ENCODE results near the gene C12orf50. TPM values are rescaled to one million over a fixed set of nuclear protein-coding genes. Genes with fewer than 3 reads are reported as not detected.

C12orf50 gene
- total RNA-seq, 2 donors from 2014 or later = not detected

GRCh38 chr12:87952850-87953249, 76.4 kb downstream of the C12orf50 start:
- ATAC-seq (ENCODE audit: insufficient number of reproducible peaks, low FRiP score, low read depth) = no peak
- H3K27me3 ChIP-seq (replicated peaks; ENCODE audit: insufficient read depth) = no peaks in the 10 kb centered on the region
- no peak for DNase-seq (ENCODE audit: low spot score)
- TF ChIP-seq CTCF (IDR thresholded peaks at IDR 0.05) = no peak
- H3K36me3 ChIP-seq = no peaks in the 10 kb centered on the region
- H3K27ac ChIP-seq = no peak overlapping the region
- H3K4me3 ChIP-seq = no peak overlapping the region
- no peaks in the 10 kb centered on the region for H3K9me3 ChIP-seq
- no peaks in the 10 kb centered on the region for H3K4me1 ChIP-seq (ENCODE audit: control insufficient read depth in 1 of 2, low read depth in 2 of 2)

DNA sequence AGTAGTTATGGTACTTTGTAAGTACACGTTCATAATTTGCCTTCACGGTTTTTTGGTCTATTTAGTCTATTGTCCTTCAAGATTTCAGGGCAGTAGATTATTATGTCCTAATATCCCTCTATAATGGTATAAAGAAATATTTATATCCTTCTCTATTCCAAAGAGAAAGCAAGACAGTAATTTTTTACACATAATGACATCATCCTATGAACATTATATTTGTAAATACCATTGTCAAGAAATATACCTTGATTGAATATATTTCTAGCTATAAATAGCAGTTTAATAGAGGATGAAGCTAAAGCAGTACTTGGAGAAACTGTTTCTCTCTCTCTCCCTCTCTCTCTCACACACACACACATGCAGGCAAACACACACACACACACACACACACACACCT, 77.0 kb downstream of the C12orf50 start:
- no peak for ATAC-seq (ENCODE audit: insufficient number of reproducible peaks, low FRiP score, low read depth)
- H3K4me1 ChIP-seq (ENCODE audit: control insufficient read depth in 1 of 2, low read depth in 2 of 2) = no peaks in the 10 kb centered on the region
- H3K27me3 ChIP-seq (replicated peaks; ENCODE audit: insufficient read depth) = no peaks in the 10 kb centered on the region
- no peak overlapping the region for H3K4me3 ChIP-seq
- H3K27ac ChIP-seq = no peak overlapping the region
- no peak for TF ChIP-seq CTCF (IDR thresholded peaks at IDR 0.05)
- H3K9me3 ChIP-seq = no peaks in the 10 kb centered on the region
- no peak for DNase-seq (ENCODE audit: low spot score)
- no peaks in the 10 kb centered on the region for H3K36me3 ChIP-seq

DNA sequence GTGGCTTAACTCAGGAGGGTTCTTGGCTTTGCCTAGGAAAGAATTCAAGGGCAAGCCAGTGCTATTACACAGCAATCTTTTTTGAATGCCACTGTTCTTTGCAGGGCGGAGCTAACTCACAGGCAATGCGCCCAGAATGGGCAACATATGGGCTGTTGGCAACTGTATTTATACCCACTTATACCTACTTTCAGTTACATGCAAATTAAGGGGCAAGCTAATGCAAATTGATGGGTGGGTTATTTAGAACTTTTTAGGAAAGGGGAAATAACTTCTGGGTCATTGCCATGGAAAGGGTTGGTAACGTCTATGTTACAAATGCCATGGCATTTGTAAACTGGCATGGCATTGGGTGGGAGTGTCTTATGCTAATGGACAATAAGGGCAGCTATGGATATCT, 85.4 kb downstream of the C12orf50 start:
- H3K27me3 ChIP-seq (replicated peaks; ENCODE audit: insufficient read depth) = no peaks in the 10 kb centered on the region
- ATAC-seq (ENCODE audit: insufficient number of reproducible peaks, low FRiP score, low read depth) = no peak
- no peaks in the 10 kb centered on the region for H3K9me3 ChIP-seq
- H3K27ac ChIP-seq = no peak overlapping the region
- H3K36me3 ChIP-seq = no peaks in the 10 kb centered on the region
- DNase-seq (ENCODE audit: low spot score) = no peak
- H3K4me1 ChIP-seq (ENCODE audit: control insufficient read depth in 1 of 2, low read depth in 2 of 2) = no peaks in the 10 kb centered on the region
- no peak for TF ChIP-seq CTCF (IDR thresholded peaks at IDR 0.05)
- no peak overlapping the region for H3K4me3 ChIP-seq

- TF ChIP-seq CTCF (IDR thresholded peaks at IDR 0.05) = no peak
- H3K4me1 ChIP-seq (ENCODE audit: control insufficient read depth in 1 of 2, low read depth in 2 of 2) = no peaks in the 10 kb centered on the region
- H3K9me3 ChIP-seq = no peaks in the 10 kb centered on the region
- no peaks in the 10 kb centered on the region for H3K36me3 ChIP-seq
- no peak overlapping the region for H3K27ac ChIP-seq
- DNase-seq (ENCODE audit: low spot score) (no peak), ATAC-seq (ENCODE audit: insufficient number of reproducible peaks, low FRiP score, low read depth) (no peak)
- H3K27me3 ChIP-seq (replicated peaks; ENCODE audit: insufficient read depth) = no peaks in the 10 kb centered on the region
- H3K4me3 ChIP-seq = no peak overlapping the region
Observed at GRCh38 chr12:87943023-87943422, 86.2 kb downstream of the C12orf50 start.

DNA sequence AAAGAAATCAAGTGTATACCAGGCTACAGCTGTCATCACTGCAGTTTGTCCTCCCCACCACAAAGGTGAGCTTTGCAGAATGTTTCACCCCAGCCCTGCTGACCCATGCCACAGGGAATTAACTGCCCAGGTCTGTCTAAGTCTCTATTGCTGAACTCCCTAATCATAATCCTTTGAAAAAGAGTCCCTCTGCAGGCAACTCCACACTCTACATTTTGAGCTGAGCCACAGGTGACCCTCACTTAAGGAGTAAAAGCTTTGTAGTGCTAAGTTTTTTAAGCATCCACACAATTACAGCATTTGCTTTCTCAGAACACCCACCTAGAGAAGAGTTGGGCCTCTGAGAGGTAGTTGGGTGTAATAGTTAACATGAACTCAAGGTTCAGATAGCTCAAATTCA, 90.0 kb downstream of the C12orf50 start:
- no peaks in the 10 kb centered on the region for H3K36me3 ChIP-seq
- DNase-seq (ENCODE audit: low spot score) (no peak), ATAC-seq (ENCODE audit: insufficient number of reproducible peaks, low FRiP score, low read depth) (no peak)
- no peak overlapping the region for H3K4me3 ChIP-seq
- H3K4me1 ChIP-seq (ENCODE audit: control insufficient read depth in 1 of 2, low read depth in 2 of 2) = no peaks in the 10 kb centered on the region
- H3K9me3 ChIP-seq = no peaks in the 10 kb centered on the region
- no peak overlapping the region for H3K27ac ChIP-seq
- no peak for TF ChIP-seq CTCF (IDR thresholded peaks at IDR 0.05)
- H3K27me3 ChIP-seq (replicated peaks; ENCODE audit: insufficient read depth) = no peaks in the 10 kb centered on the region

Measured in thoracic aorta (tissue), 2 donors.